GM06990 (cell line): ENCODE data around the gene CCDC57.

Source experiments
- DNase-seq: peaks from one replicate; pipeline ENCODE4 v3.0.0-alpha.2; 2011; ENCODE audit not compliant: insufficient read length; ENCODE audit errors: extremely low read depth
- H3K27me3 ChIP-seq: replicated peaks from 2 replicates; pipeline ENCODE4 v1.6.0; 2011; ENCODE audit warnings: low read length; ENCODE audit not compliant: control insufficient read depth, insufficient read depth
- H3K36me3 ChIP-seq: 2 replicates; pipeline ENCODE4 v1.5.1; 2011; ENCODE audit warnings: low read length; ENCODE audit not compliant: control insufficient read depth, insufficient read depth
- H3K4me3 ChIP-seq: replicated peaks from 2 replicates; pipeline ENCODE4 v1.5.1; 2011; ENCODE audit warnings: low read depth, mild to moderate bottlenecking, control low read depth, low read length
- TF ChIP-seq, protein P1 (sequence below): IDR thresholded peaks from 2 replicates; pipeline ENCODE4 v1.5.1; 2011; ENCODE audit warnings: low read length, control low read depth, mild to moderate bottlenecking, inconsistent platforms; ENCODE audit not compliant: insufficient read depth, poor library complexity, severe bottlenecking

CCDC57 gene

DNA sequence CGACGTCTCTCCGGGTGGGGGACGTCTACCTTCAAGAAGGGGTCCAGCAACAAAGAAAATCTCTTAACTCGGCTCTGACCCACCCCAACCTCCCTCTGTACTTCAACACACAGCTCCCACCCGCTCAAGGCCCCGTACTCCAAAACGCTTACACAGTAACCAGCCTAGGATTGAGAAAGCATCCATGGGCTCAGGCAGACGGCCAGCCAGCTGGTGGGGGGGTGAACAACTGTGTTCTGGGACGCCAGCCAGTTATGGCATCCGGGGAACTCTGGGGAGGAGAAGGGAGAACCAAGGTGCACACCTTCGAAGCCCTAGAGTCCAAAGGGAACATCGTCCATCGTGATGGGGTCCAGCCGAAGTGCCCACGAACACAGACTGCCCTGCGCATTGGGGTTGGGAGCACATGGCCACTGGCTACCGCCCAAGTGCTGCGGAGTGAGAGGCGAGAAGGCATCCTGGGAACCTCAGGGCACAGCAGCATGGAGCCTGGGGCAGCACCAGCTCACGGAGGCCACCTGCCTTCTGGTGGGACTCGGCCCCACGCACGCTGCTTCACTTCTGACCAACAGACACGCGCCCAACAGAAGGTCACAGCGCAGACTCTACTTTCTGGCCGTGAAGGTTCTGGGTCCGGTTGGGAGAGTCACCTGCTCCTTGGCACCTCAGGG is 30.5 kb upstream of the CCDC57 start:
- TF ChIP-seq, protein P1, sequence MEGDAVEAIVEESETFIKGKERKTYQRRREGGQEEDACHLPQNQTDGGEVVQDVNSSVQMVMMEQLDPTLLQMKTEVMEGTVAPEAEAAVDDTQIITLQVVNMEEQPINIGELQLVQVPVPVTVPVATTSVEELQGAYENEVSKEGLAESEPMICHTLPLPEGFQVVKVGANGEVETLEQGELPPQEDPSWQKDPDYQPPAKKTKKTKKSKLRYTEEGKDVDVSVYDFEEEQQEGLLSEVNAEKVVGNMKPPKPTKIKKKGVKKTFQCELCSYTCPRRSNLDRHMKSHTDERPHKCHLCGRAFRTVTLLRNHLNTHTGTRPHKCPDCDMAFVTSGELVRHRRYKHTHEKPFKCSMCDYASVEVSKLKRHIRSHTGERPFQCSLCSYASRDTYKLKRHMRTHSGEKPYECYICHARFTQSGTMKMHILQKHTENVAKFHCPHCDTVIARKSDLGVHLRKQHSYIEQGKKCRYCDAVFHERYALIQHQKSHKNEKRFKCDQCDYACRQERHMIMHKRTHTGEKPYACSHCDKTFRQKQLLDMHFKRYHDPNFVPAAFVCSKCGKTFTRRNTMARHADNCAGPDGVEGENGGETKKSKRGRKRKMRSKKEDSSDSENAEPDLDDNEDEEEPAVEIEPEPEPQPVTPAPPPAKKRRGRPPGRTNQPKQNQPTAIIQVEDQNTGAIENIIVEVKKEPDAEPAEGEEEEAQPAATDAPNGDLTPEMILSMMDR: no peak
- Histone ChIP-seq H3K4me3 (no peak overlapping the region), H3K27me3 (no peaks in the 10 kb centered on the region), H3K36me3 (peaks cover 53% of the 10 kb centered on the region)
- peak; percentile 28 for DNase-seq

DNA sequence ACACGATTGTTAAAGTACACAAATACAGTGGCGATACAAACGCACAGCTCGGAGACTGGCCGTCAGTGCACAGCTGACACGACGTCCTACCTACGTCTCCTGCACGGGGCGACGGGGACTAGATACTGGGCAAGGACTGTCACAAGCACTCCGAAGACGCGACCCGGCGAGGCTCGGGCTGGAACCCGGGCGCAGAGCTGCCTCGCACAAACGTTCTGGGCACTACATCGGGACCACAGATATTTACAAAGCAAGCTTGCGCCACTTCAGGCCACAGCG is 30.0 kb upstream of the CCDC57 start:
- TF ChIP-seq, protein P1: no peak
- peak; percentile 33 for DNase-seq
- peaks cover 52% of the 10 kb centered on the region for H3K36me3 ChIP-seq
- no peaks in the 10 kb centered on the region for H3K27me3 ChIP-seq
- no peak overlapping the region for H3K4me3 ChIP-seq

DNA sequence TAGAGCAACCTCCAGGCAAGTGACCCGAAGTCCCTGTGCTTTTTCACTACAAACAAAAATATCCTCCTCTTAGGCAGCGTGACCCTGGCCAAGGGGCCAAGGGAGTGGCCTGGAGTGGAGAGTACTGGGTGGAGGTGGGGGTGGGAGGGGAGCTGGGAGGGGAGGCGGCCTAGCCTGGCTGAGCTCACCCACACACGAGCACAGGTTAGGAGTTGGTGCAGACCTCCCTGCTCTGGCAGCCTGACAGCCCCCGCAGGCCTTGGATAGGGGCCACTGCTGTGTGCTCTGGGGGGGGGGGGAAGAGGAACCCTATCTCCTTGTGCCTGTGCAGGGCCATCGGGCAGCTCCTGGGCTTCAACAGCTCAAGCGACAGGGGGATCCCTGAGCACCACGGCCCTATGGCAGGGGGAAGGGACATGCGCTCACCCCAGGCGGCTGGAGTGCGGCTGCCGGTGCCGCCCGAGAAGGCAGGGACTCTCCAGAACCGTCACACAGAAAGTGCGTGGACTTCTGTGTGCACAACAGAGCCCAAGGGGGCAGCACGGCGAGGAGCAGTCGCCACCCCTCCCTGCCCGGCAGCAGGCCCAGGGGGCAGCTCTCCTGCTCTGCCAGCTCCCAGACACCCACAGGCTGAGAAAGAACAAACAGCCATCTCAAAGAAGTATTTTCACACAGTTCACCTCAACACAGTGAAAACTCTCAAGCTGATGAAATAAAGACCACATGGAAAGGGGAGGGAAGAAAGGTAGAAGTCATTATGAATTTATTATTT is 29.5 kb upstream of the CCDC57 start:
- peak; percentile 47 for DNase-seq

DNA sequence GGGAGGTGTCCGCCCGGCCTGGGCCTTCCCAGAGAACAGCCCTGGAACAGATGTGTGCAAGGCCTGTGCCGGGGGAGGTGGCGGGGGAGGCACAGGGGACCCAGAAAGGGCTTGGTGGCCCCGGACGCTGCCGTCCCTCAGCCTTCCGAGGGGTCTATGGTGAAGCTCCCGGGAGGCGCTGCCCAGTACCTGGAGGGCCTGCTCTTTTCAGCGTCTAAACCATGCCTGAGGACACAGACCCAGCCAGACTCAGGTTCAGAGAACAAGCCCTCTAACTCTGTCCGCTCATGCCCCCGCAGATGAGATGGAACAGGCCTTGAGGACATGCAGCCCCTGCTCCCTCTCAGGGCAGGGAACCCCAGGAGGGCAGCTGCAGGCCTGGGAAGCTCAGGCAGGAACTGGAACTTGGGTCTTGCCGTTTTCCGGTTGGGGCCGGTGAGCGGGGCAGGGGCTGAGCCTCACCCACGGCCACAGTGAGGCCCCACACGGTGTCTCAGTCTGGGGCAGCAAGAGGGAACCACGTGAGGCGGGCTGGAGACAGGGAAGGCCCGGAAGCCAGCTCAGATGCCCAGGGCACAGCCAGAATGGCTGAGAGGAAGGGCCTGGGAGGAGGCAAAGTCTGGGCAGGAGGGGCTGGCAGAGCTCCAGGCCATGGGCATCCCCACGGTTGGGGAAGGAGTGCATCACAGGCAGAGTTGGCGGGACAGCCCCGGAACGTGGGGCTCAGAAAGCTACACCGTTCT is 28.7 kb upstream of the CCDC57 start:
- H3K36me3 ChIP-seq: peaks cover 44% of the 10 kb centered on the region
- no peak overlapping the region for H3K4me3 ChIP-seq
- peak; percentile 42 for DNase-seq
- TF ChIP-seq, protein P1: no peak
- H3K27me3 ChIP-seq: no peaks in the 10 kb centered on the region

More for the DNA sequence above, 29.5 kb upstream of the CCDC57 start:
- peaks cover 51% of the 10 kb centered on the region for H3K36me3 ChIP-seq
- TF ChIP-seq, protein P1: no peak
- no peaks in the 10 kb centered on the region for H3K27me3 ChIP-seq
- no peak overlapping the region for H3K4me3 ChIP-seq

DNA sequence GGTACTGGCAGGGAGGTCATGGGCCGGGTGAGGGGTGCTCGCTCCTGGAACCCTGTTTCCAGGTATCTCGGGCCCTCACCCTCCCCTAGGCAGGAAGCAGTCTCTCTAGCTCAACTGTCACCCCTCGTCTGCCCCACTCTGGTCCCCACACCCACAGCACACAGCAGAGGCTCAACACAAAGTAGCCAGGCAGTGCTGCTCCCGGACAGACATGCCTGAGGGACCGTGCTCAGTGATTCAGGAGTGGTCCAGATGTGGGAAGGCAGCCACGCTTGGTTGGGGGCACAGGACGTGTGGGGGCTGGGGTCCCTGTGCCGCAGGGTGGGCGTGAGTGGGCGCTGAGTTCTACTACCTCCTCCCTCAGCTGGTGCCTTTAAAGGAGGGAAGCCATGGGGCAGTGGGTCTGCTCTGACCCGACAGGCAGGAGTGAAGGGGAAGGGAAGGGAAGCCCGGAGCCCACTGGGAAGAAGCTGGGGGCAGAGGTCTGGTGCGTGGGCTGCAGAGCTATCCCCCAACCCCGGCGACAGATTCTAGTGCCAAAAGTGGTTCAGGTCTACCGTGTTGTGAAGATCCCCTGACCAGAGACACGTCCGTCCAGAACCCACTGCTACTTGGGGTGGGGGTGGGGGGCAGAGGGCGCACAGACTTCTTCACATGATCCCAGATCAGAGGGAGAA is 28.0 kb upstream of the CCDC57 start:
- TF ChIP-seq, protein P1: no peak
- Histone ChIP-seq H3K36me3 (peaks cover 37% of the 10 kb centered on the region), H3K27me3 (no peaks in the 10 kb centered on the region), H3K4me3 (no peak overlapping the region)
- peak; percentile 14 for DNase-seq
